ENCODE data around the gene SERPINA7. TPM values are rescaled to one million over a fixed set of nuclear protein-coding genes. Genes with fewer than 3 reads are reported as not detected.

SERPINA7 gene
- total RNA-seq (2021; ENCODE audit: unreplicated experiment) (not detected), Bru-seq, nascent RNA (not detected), BruChase-seq, experiment 1, labeled RNA remaining after a 6-hour chase (not detected), BruChase-seq, experiment 2, labeled RNA remaining after a 2-hour chase (not detected)
- polyA plus RNA-seq (2012): not detected in 2 replicates
- long read RNA-seq: 0 reads

- H2AFZ ChIP-seq (ENCODE audit: low read depth, low read length, poor library complexity, severe bottlenecking): no peak within 1 kb of the TSS
- no peaks in the 10 kb centered on the region for H3K9me3 ChIP-seq (ENCODE audit: control insufficient read depth in 1 of 2, insufficient read depth in 1 of 2, low read depth in 1 of 2, low read length in 2 of 2)
- no peak within 1 kb of the TSS for H3K4me2 ChIP-seq (ENCODE audit: low read length)
- no peak within 1 kb of the TSS for H3K27ac ChIP-seq (ENCODE audit: low read depth, low read length)
- H3K79me2 ChIP-seq (ENCODE audit: insufficient read depth, low read length): no peaks in the 10 kb centered on the region
- no peaks in the 10 kb centered on the region for H3K9me2 ChIP-seq (ENCODE audit: insufficient read depth)
- ChIA-PET POLR2A (no interaction called here), CTCF (no interaction called here), RAD21 (ENCODE audit: low non-redundant PET in 1 of 2, low total read pairs in 2 of 2, uncharacterized antibody in 2 of 2, unreplicated experiment in 2 of 2) (no interaction called here)
- H4K20me1 ChIP-seq (ENCODE audit: insufficient read depth): no peaks in the 10 kb centered on the region
- ATAC-seq: no peak
- no peaks in the 10 kb centered on the region for H3K36me3 ChIP-seq (ENCODE audit: control insufficient read depth in 1 of 2, insufficient read depth in 2 of 2, low read length in 2 of 2)
- H3K4me3 ChIP-seq (replicated peaks in 1 of 2; ENCODE audit: low read depth in 1 of 2, low read length in 2 of 2): no peak within 1 kb of the TSS
- no TSS peak for BruUV-seq (replicated peaks)
- no peaks in the 10 kb centered on the region for H3K4me1 ChIP-seq (ENCODE audit: control insufficient read depth in 1 of 2, insufficient read depth in 2 of 2, low read length in 2 of 2)
- H3K9ac ChIP-seq (ENCODE audit: low read length): no peak within 1 kb of the TSS
- no peak for DNase-seq (ENCODE audit: low read depth, low spot score)
- intact Hi-C loops (cut with micrococcal nuclease): loop anchor here (5.0 kb wide), 1 partner anchor 359 kb away; no protein-coding TSS in a partner anchor
- H3K27me3 ChIP-seq (ENCODE audit: insufficient read depth, low read length): no peaks in the 10 kb centered on the region
- TF ChIP-seq POLR2AphosphoS5 (IDR thresholded peaks at IDR 0.05; ENCODE audit: low read depth, low read length) (no peak), YY1 (IDR thresholded peaks at IDR 0.05; ENCODE audit: extremely low read depth, insufficient replicate concordance, low read depth, low read length) (no peak), CTCF (IDR thresholded peaks at IDR 0.05 in 2 of 3, conservative IDR thresholded peaks at IDR 0.05 in 1 of 3; ENCODE audit: borderline replicate concordance in 1 of 3, insufficient read depth in 1 of 3, low read depth in 2 of 3, low read length in 2 of 3) (no peak), RAD21 (IDR thresholded peaks at IDR 0.05; ENCODE audit: low read depth) (no peak), ZNF274 (IDR thresholded peaks at IDR 0.05; ENCODE audit: low read depth, low read length) (no peak), POLR2A (IDR thresholded peaks at IDR 0.05; ENCODE audit: borderline replicate concordance, extremely low read depth, insufficient read depth, insufficient read length) (no peak), REST (IDR thresholded peaks at IDR 0.05; ENCODE audit: low read depth) (no peak), EZH2phosphoT487 (IDR thresholded peaks at IDR 0.05; ENCODE audit: borderline replicate concordance) (no peak), ZBTB33 (IDR thresholded peaks at IDR 0.05; ENCODE audit: extremely low read depth, insufficient replicate concordance, low read length) (no peak), TCF7L2 (IDR thresholded peaks at IDR 0.05; ENCODE audit: borderline replicate concordance, extremely low read depth, insufficient read depth, insufficient read length) (no peak), ELF1 (IDR thresholded peaks at IDR 0.05; ENCODE audit: borderline replicate concordance, low read depth) (no peak), SRF (IDR thresholded peaks at IDR 0.05; ENCODE audit: low read depth) (no peak)
Measured at GRCh38 chrX:106038625-106039024, at the start of gene SERPINA7. SERPINA7 (minus strand) TSS chrX:106038727; CDS start chrX:106037058, 1,669 bp downstream.
